Cardiac muscle cell (in vitro differentiated cells and primary cell): ENCODE measurements around the gene RNASE8. TPM values are rescaled to one million over a fixed set of nuclear protein-coding genes. Genes with fewer than 3 reads are reported as not detected.
A peak's percentile ranks its signal among the peaks of the same experiment; 100 is the strongest.

Experiments used
- DNase-seq, 2 donors: peaks; one replicate each; pipeline versions ENCODE4 v3.0.0 to v3.0.0-alpha.2; 2010 to 2017; ENCODE audit warnings: low read depth in 1 of 2, low spot score in 1 of 2
- H3K27ac ChIP-seq: fragments of 200-600 bp; sonication (generic); 2 replicates; pipeline ENCODE4 v1.5.1; 2016
- H3K27me3 ChIP-seq: fragments of 200-600 bp; sonication (generic); 2 replicates; pipeline ENCODE4 v1.6.0; 2016; ENCODE audit warnings: control low read depth
- H3K36me3 ChIP-seq: fragments of 200-600 bp; sonication (generic); 2 replicates; pipeline ENCODE4 v1.5.1; 2016; ENCODE audit warnings: control low read depth
- H3K4me1 ChIP-seq: fragments of 200-600 bp; sonication (generic); 2 replicates; pipeline ENCODE4 v1.8.1; 2017; ENCODE audit warnings: low read depth, mild to moderate bottlenecking, mixed run types
- H3K4me3 ChIP-seq: fragments of 200-600 bp; sonication (generic); 2 replicates; pipeline ENCODE4 v1.5.1; 2016; ENCODE audit warnings: mild to moderate bottlenecking
- H3K9me3 ChIP-seq: fragments of 200-600 bp; sonication (generic); 2 replicates; pipeline ENCODE4 v1.5.1; 2017; ENCODE audit warnings: low read depth, mild to moderate bottlenecking, control low read depth
- polyA plus RNA-seq: library from polyadenylated mRNA; unstranded; fragments of >200 nt; fragmentation: Nextera tagmentation; extraction: Ambion mirVana; gene quantifications from 2 replicates; pipeline ENCODE4 v1.2.1, GENCODE V29; 2016
- total RNA-seq: library from RNA; depleted of rRNA; stranded (reverse); fragments of >200 nt; gene quantifications from 2 replicates; pipeline ENCODE4 v1.2.3, GENCODE V29; 2016
- TF ChIP-seq, protein P1 (sequence below): IDR thresholded peaks from 2 replicates; pipeline ENCODE4 v1.5.1; 2012; ENCODE audit warnings: low read depth, mild to moderate bottlenecking, low read length

The RNASE8 gene
- total and polyA plus RNA-seq, 2 experiments from 2014 or later: not detected

DNA sequence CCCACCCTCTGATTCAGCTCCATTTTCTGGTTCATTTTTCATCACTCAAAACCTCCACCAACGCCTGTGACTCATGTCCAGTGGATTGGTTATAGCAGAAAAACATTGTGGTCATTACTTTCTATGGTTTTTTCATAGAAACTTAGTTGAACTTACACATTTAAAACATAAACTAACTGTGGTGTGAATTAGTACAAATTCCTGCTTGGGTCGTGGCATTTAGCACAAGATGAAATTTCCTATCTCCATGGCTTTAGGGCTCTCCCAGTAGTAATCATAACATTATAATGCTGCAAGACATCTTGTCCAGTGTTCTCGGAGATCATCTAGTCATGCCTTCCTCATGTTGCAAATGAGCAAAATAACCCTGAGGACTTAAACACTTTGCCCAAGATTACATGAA lies 8.3 kb upstream of the RNASE8 start:
- Histone ChIP-seq H3K27ac (no peak overlapping the region), H3K4me3 (no peak overlapping the region)
- peak in 1 of 2 donors; percentile 56 for DNase-seq

DNA sequence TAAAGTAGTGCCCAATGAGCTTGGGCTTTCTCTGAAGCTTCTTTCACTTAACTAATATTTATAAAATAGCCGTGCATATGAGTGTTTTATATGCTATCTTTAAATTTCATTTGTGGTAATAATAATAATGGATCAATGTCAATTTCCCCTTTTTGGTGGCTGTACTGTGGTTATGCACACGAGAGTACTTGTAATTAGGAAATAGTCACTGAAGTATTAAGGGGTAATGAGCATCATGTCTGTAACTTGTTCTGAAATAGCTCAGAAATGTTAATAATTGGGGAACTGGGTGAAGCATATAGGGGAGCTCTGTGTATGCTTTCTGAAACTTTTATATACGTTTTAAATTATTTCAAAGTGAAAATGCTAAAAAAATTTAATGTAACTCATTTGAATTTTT lies 7.0 kb upstream of the RNASE8 start:
- no peak overlapping the region for H3K4me3 ChIP-seq
- TF ChIP-seq, protein P1, sequence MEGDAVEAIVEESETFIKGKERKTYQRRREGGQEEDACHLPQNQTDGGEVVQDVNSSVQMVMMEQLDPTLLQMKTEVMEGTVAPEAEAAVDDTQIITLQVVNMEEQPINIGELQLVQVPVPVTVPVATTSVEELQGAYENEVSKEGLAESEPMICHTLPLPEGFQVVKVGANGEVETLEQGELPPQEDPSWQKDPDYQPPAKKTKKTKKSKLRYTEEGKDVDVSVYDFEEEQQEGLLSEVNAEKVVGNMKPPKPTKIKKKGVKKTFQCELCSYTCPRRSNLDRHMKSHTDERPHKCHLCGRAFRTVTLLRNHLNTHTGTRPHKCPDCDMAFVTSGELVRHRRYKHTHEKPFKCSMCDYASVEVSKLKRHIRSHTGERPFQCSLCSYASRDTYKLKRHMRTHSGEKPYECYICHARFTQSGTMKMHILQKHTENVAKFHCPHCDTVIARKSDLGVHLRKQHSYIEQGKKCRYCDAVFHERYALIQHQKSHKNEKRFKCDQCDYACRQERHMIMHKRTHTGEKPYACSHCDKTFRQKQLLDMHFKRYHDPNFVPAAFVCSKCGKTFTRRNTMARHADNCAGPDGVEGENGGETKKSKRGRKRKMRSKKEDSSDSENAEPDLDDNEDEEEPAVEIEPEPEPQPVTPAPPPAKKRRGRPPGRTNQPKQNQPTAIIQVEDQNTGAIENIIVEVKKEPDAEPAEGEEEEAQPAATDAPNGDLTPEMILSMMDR: no peak
- no peaks in the 10 kb centered on the region for H3K36me3 ChIP-seq
- DNase-seq: no peak
- no peaks in the 10 kb centered on the region for H3K9me3 ChIP-seq
- no peak overlapping the region for H3K27ac ChIP-seq
- no peaks in the 10 kb centered on the region for H3K27me3 ChIP-seq
- H3K4me1 ChIP-seq: no peaks in the 10 kb centered on the region

More for the DNA sequence above, 8.3 kb upstream of the RNASE8 start:
- Histone ChIP-seq H3K9me3 (no peaks in the 10 kb centered on the region), H3K27me3 (no peaks in the 10 kb centered on the region), H3K36me3 (no peaks in the 10 kb centered on the region), H3K4me1 (no peaks in the 10 kb centered on the region)
- TF ChIP-seq, protein P1: no peak

DNA sequence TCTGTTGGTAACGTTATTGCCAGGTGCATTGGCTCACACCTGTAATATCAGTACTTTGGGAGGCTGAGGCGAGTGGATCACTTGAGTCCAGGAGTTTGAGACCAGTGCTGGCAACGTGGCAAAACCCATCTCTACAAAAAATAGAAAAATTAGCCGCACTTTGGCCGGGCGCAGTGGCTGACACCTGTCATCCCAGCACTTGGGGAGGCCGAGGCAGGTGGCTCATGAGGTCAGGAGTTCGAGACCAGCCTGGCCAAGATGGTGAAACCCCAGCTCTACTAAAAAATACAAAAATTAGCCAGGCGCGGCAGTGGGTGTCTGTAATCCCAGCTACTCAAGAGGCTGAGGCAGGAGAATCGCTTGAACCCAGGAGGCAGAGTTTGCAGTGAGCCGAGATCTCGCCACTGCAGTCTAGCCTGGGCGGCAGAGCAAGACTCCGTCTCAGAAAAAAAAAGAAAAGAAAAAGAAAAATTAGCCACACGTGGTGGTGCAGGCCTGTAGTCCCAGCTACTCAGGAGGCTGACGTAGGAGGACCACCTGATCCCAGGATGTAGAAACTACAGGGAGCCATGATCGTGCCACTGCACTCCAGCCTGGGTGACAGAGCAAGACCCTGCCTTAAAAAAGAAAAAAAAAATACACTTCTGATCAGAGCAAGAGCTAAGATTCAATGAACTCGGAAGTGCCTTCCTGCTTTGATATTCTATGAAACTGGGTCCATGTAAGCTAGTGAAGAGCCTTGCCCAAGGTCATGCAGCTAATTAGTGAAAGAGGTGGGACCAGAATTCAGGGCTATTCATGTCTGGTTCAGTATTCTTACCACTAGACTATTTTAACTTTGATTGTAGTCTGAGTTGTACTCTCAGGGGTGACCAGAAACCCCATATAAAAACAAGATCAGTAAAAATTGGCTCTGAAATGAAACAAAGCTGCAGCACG lies 4.2 kb upstream of the RNASE8 start:
- no peaks in the 10 kb centered on the region for H3K4me1 ChIP-seq
- no peak overlapping the region for H3K4me3 ChIP-seq
- H3K36me3 ChIP-seq: no peaks in the 10 kb centered on the region
- DNase-seq: no peak
- no peaks in the 10 kb centered on the region for H3K27me3 ChIP-seq
- H3K27ac ChIP-seq: no peak overlapping the region
- H3K9me3 ChIP-seq: no peaks in the 10 kb centered on the region
- TF ChIP-seq, protein P1: no peak

DNA sequence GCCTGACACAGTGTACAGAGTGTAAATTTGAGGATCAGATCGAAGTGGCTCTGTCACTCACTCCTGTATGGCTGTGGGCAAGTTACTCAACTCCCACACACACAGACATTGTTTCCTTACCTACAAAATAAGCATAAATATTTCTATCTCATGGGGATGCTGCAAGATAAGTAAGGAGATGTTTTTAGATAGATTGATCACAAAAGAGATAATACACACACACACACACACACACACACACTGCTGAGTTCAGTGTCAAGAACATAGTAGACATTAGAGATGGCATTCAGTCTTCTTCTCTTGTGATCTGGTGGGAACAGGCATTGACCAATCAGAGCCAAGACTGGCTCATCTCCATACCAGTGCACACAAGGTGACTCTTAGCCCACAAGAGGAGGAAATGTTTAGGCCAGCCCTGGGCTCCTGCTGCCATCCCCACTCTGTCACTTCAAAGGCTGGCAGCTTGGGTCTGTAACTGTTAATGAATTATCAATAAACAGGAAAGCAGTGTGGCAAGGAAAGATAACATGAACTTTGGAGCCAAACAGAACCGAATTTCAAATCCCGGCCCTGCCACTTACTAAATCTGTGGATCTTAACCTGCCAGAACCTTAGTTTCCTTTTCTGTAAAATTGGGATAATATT lies 3.4 kb upstream of the RNASE8 start:
- Histone ChIP-seq H3K36me3 (no peaks in the 10 kb centered on the region), H3K27me3 (no peaks in the 10 kb centered on the region), H3K4me1 (no peaks in the 10 kb centered on the region), H3K4me3 (no peak overlapping the region), H3K9me3 (no peaks in the 10 kb centered on the region), H3K27ac (no peak overlapping the region)
- TF ChIP-seq, protein P1: no peak
- no peak for DNase-seq

DNA sequence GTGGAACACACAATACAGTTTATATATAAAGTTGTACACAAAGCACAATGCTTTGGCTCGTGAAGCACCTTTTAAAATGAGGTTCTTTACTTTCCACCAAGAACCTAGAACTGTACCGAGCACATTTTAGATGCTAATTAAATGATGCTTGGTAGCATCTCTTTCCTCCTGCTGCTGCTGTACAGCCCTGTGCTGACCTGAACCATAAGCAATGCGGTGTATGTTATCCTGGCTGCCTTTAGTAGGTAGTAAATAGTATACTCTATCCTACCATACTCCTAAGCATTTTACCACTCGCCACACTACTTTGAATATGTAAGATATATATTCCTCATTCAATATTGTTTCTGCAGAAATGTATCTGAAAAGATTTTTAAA lies 2.9 kb upstream of the RNASE8 start:
- H3K4me3 ChIP-seq: no peak overlapping the region
- TF ChIP-seq, protein P1: no peak
- no peaks in the 10 kb centered on the region for H3K27me3 ChIP-seq
- no peak for DNase-seq
- H3K4me1 ChIP-seq: no peaks in the 10 kb centered on the region
- H3K27ac ChIP-seq: no peak overlapping the region
- no peaks in the 10 kb centered on the region for H3K9me3 ChIP-seq
- H3K36me3 ChIP-seq: no peaks in the 10 kb centered on the region
